Activated CD8-positive, alpha-beta T cell treated with anti-CD3 and anti-CD28 coated beads, Interleukin-2, amount 10 ng/mL, durations not matched to agents 7 days and 5 days (primary cell): ENCODE measurements around the gene SETD5. TPM values are rescaled to one million over a fixed set of nuclear protein-coding genes. Genes with fewer than 3 reads are reported as not detected.

ENCODE experiments used
- ATAC-seq: fragments of 150-1000 bp; cut with Tn5 transposase; one replicate; pipeline ENCODE4 v1.10.0; 2021; ENCODE audit warnings: moderate library complexity
- CTCF ChIA-PET: fragments of 350-600 bp; sonication (Branson Sonifier 250); formaldehyde crosslinking; loops from one replicate; lab custom pipeline; 2021; ENCODE audit warnings: antibody characterized with exemption; lab: Charles Lee
- POLR2A ChIA-PET: fragments of 350-600 bp; sonication (Branson Sonifier 250); formaldehyde crosslinking; loops from one replicate; lab custom pipeline; 2021; ENCODE audit warnings: antibody characterized with exemption; lab: Charles Lee
- DNase-seq: peaks from one replicate; pipeline ENCODE4 v3.0.0-alpha.2; 2020
- H3K27ac Mint-ChIP-seq: one replicate; pipeline ENCODE4 v1.8.0; 2021; ENCODE audit warnings: mild to moderate bottlenecking, mixed read lengths
- H3K27me3 Mint-ChIP-seq: one replicate; pipeline ENCODE4 v1.8.0; 2021; ENCODE audit warnings: low read depth, mixed read lengths
- H3K36me3 Mint-ChIP-seq: one replicate; pipeline ENCODE4 v1.8.0; 2021; ENCODE audit warnings: low read depth, mixed read lengths
- H3K4me1 Mint-ChIP-seq: one replicate; pipeline ENCODE4 v1.8.0; 2021; ENCODE audit warnings: low read depth, mixed read lengths
- H3K4me3 Mint-ChIP-seq: one replicate; pipeline ENCODE4 v1.8.0; 2021; ENCODE audit warnings: mild to moderate bottlenecking, mixed read lengths
- H3K9me3 Mint-ChIP-seq: one replicate; pipeline ENCODE4 v1.8.0; 2022; ENCODE audit warnings: mixed read lengths; ENCODE audit not compliant: insufficient read depth
- total RNA-seq, 2 experiments: library from RNA; stranded (reverse); gene quantifications; one replicate each; pipeline ENCODE4 v1.2.3, GENCODE V29; 2021

SETD5 gene
- total RNA-seq, 2 experiments from 2014 or later, result 122 to 126 TPM

DNA sequence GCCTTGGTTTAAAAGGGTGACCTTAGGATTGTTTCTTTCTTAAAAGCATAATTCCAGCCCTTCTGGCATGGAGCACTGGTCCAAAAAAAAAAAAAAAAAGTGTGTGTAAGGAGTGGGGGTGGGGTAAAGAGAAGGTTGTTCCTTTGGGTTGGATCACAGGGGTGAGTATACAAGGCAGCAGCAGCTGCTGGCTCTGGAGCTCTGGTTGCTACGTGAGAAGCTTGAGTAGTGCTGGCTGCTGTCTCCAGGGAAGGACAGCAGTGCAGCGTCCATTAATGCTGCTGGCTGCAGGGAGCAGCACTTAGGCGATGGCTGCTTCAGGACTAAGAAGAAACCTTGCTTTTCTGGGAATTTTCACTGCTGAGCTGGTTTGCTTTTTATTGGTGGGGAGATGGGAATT lies 2.3 kb downstream of the SETD5 start:
- peak; percentile 28 for DNase-seq
- ChIA-PET CTCF (interaction anchor here (0.8 to 1.9 kb wide), 6 partner anchors 18 to 53 kb away, joined by 3 to 11 read pairs (median 3); partner anchors contain the start of gene THUMPD3), POLR2A (interaction anchor here (0.8 to 1.5 kb wide), 5 partner anchors 17 to 249 kb away, joined by 3 to 14 read pairs (median 3); partner anchors contain the start of genes MTMR14 and THUMPD3)
- H3K4me1 Mint-ChIP-seq, result peaks cover 64% of the 10 kb centered on the region
- peak overlapping the region; percentile 98 for H3K4me3 Mint-ChIP-seq
- peak overlapping the region; percentile 56 for H3K27ac Mint-ChIP-seq
- H3K36me3 Mint-ChIP-seq, result peaks cover 30% of the 10 kb centered on the region
- no peak for ATAC-seq
- no peaks in the 10 kb centered on the region for H3K9me3 Mint-ChIP-seq
- no peaks in the 10 kb centered on the region for H3K27me3 Mint-ChIP-seq

DNA sequence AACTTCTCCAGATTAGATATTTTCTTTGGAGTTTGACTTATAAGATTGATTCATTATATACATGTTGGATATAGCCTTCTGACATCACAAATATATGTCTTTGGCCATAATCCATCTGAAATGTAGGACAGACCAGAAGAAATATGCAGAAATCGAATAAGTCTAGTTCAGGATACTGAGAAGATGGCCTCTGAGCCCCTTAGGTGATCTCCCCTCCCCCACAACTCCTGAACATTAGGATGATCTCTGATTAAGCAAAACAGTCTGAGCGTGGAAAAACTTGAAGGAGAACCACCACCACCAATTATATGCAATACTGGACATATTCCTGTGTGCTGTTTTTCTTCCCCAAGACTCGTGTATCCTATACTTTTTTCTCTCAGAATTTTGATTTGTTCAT lies 3.2 kb downstream of the SETD5 start:
- H3K9me3 Mint-ChIP-seq, result no peaks in the 10 kb centered on the region
- no peaks in the 10 kb centered on the region for H3K27me3 Mint-ChIP-seq
- no peak overlapping the region for H3K27ac Mint-ChIP-seq
- peaks cover 63% of the 10 kb centered on the region for H3K4me1 Mint-ChIP-seq
- ChIA-PET POLR2A (no interaction called here), CTCF (no interaction called here)
- peak overlapping the region; percentile 46 for H3K4me3 Mint-ChIP-seq
- DNase-seq (no peak), ATAC-seq (no peak)
- peaks cover 24% of the 10 kb centered on the region for H3K36me3 Mint-ChIP-seq

DNA sequence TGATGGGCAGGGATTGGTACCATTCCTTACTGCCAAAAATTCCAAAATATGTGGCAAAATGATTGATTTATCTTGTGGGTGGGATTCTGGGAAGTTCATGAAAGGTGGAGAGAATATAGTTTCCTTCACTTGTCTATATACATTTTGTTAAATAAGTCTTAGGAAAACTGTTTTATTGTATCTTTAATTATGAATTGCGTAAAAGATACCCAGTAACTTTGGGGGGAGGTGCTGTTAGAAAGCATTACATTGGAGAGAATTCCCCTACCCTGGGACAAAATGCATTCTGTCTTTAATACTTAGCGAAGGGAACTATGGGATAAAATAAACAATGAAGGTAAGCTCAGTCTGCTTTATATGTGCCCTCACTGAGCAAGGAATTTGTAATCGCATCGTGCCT lies 4.6 kb downstream of the SETD5 start:
- ATAC-seq (no peak), DNase-seq (no peak)
- H3K27me3 Mint-ChIP-seq, result no peaks in the 10 kb centered on the region
- H3K4me3 Mint-ChIP-seq, result no peak overlapping the region
- ChIA-PET POLR2A (no interaction called here), CTCF (interaction anchor here (0.8 to 3.2 kb wide), 2 partner anchors 15 to 49 kb away, joined by 3 to 11 read pairs; no protein-coding TSS in a partner anchor)
- H3K9me3 Mint-ChIP-seq, result no peaks in the 10 kb centered on the region
- H3K36me3 Mint-ChIP-seq, result peaks cover 24% of the 10 kb centered on the region
- H3K4me1 Mint-ChIP-seq, result peaks cover 64% of the 10 kb centered on the region
- H3K27ac Mint-ChIP-seq, result no peak overlapping the region

DNA sequence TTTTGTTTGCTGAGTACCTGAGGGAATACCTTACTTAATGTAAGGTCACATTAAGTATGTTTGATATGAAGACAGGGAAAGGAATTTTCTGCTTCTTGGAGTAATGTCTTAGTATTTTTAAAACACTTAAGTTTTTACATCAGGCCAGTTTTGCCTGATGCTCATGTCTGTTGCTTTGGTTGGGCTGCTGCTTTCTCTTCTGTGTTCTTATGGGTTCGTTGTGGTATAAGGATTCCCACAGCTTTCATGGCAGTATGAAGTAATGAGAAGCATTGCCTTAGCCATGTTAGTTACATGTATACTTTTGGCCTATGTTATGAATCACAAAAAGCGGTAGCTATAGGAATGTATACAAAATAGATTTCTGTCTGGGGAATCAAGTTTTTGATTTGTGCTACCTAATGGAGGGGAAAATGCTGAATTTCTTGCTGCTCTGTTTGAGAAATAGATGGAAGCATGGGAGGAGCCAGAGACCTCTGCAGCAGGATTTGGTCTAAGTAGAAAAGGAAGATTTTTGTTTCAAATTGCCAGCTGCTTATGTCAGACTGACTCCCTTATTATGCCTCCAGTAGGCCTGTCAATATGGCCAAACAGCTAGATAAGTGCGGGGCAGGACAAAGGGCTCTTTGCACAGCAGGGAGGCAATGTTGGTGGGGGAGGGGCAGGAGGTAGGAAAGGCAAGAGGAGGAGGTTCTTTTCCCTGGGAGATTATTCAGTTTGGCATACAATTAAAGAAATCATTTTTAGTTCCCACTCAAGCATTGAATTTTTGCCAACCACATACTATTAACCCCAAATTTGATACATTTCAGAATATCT lies 5.2 kb downstream of the SETD5 start:
- ChIA-PET CTCF (interaction anchor here (0.8 to 3.2 kb wide), 3 partner anchors 14 to 324 kb away, joined by 3 to 11 read pairs (median 3); no protein-coding TSS in a partner anchor), POLR2A (interaction anchor here (0.6 kb wide), 2 partner anchors 13 to 17 kb away, joined by 3 read pairs; no protein-coding TSS in a partner anchor)
- ATAC-seq (no peak), DNase-seq (no peak)
- H3K9me3 Mint-ChIP-seq, result no peaks in the 10 kb centered on the region
- no peak overlapping the region for H3K4me3 Mint-ChIP-seq
- no peaks in the 10 kb centered on the region for H3K27me3 Mint-ChIP-seq
- peaks cover 65% of the 10 kb centered on the region for H3K4me1 Mint-ChIP-seq
- H3K36me3 Mint-ChIP-seq, result peaks cover 28% of the 10 kb centered on the region
- no peak overlapping the region for H3K27ac Mint-ChIP-seq

DNA sequence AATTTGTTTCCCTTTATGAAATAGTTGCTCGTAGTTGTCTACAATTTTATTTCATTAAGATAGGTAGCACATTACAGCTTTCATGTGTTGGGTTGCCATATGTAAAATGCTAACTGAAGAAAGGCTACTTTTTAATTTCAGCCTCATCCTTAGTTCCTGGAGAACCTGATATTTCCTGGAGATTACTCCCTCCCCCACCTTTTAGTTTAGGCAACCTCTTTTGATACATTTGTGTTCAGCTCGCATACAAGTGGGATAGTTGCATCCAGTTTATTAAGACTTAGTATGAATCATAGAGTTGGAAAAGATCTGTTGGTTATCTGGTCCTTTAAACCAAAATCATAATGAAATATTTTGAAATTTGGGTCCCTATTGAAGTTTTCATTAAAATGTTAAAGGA lies 6.0 kb downstream of the SETD5 start:
- H3K36me3 Mint-ChIP-seq, result peaks cover 25% of the 10 kb centered on the region
- ATAC-seq (no peak), DNase-seq (no peak)
- H3K4me3 Mint-ChIP-seq, result no peak overlapping the region
- peaks cover 68% of the 10 kb centered on the region for H3K4me1 Mint-ChIP-seq
- CTCF ChIA-PET, result interaction anchor here (0.8 to 3.2 kb wide), 4 partner anchors 13 to 323 kb away, joined by 3 to 11 read pairs (median 4); no protein-coding TSS in a partner anchor
- no peak overlapping the region for H3K27ac Mint-ChIP-seq
- no peaks in the 10 kb centered on the region for H3K9me3 Mint-ChIP-seq
- H3K27me3 Mint-ChIP-seq, result no peaks in the 10 kb centered on the region
- POLR2A ChIA-PET, result interaction anchor here (0.6 kb wide), 1 partner anchor 12 kb away, joined by 3 read pairs; no protein-coding TSS in a partner anchor

DNA sequence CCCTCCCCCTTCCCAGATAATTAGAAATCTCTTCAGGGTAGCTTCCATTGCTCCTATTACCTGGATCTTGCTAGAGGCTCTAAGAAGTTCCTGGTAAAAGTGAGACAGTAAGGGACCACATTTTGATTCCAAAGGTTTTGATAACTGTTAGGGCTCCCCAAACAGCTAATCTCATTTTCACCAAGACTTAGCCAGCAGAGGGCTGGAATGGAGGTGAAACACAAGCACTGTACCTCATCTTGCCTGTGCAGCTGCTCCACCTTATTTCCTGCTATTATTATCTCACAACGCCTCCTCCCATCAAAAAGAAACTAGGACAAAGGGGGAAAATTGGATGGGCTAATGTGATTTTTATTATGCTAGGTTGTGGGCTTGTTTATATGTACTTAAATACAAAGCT lies 7.3 kb downstream of the SETD5 start:
- peaks cover 7% of the 10 kb centered on the region for H3K9me3 Mint-ChIP-seq
- DNase-seq (no peak), ATAC-seq (peak; percentile 60)
- POLR2A ChIA-PET, result interaction anchor here (1.9 kb wide), 1 partner anchor 9 kb away, joined by 12 read pairs; no protein-coding TSS in a partner anchor
- H3K27ac Mint-ChIP-seq, result no peak overlapping the region
- no peaks in the 10 kb centered on the region for H3K27me3 Mint-ChIP-seq
- peaks cover 66% of the 10 kb centered on the region for H3K4me1 Mint-ChIP-seq
- H3K4me3 Mint-ChIP-seq, result no peak overlapping the region
- CTCF ChIA-PET, result interaction anchor here (0.8 to 3.2 kb wide), 10 partner anchors 9 to 859 kb away, joined by 3 to 11 read pairs (median 4); no protein-coding TSS in a partner anchor
- H3K36me3 Mint-ChIP-seq, result peaks cover 28% of the 10 kb centered on the region

DNA sequence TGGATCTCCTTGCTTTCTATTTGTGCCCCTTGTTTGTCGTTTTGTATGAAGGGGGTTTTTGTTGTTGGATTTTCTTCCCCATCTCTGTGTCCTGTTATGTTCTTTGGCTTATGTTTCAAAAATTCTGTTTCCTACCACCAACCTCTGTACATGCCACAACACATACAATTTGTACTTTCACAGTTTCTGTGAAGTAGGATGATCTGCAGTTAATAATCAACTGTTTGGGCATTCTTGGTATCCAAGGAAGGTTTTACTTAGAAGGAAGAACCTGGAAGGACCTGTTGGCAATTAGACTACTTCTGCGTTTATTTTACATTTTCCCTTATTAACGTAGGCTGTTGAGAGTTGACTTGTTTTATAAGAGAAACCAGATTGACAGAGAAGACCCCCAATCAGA lies 8.3 kb downstream of the SETD5 start:
- ChIA-PET CTCF (interaction anchor here (1.5 to 2.0 kb wide), 4 partner anchors 10 to 858 kb away, joined by 3 to 10 read pairs (median 6); no protein-coding TSS in a partner anchor), POLR2A (interaction anchor here (1.9 kb wide), 1 partner anchor 10 kb away, joined by 12 read pairs; no protein-coding TSS in a partner anchor)
- no peak overlapping the region for H3K27ac Mint-ChIP-seq
- no peak overlapping the region for H3K4me3 Mint-ChIP-seq
- peaks cover 62% of the 10 kb centered on the region for H3K4me1 Mint-ChIP-seq
- DNase-seq (no peak), ATAC-seq (no peak)
- H3K9me3 Mint-ChIP-seq, result peaks cover 8% of the 10 kb centered on the region
- H3K36me3 Mint-ChIP-seq, result peaks cover 33% of the 10 kb centered on the region
- H3K27me3 Mint-ChIP-seq, result no peaks in the 10 kb centered on the region

DNA sequence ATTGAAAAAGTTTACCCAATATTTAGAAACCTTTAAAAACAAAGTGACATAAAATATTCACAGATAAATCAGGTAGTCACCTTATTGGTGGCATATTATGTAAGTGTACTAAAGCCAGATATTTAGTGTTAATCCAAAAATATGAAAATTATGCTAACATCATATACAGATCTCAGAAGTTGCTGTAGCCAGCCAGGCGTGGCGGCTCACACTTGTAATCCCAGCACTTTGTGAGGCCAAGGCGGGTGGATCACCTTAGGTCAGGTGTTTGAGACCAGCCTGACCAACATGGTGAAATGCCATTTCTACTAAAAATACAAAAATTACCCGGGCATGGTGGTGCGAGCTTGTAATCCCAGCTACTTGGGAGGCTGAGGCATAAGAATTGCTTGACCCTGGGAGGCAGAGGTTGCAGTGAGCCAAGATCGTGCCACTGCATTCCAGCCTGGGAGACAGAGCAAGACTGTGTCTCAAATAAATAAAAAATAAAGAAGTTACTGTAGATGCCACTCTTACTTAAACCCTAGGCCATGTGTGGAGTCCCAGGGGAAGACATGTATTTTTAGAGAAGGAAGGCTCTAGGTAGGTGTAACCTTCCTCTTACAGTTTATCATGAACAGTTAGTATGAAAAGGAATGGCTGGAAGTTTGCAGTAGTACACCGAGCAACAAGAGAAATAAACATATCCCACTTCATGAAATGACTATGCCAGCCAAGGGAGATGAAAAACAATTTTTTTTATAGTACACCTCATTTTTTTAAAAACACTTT lies 9.6 kb downstream of the SETD5 start:
- Mint-ChIP-seq H3K27ac (no peak overlapping the region), H3K4me1 (peaks cover 52% of the 10 kb centered on the region), H3K36me3 (peaks cover 32% of the 10 kb centered on the region), H3K27me3 (no peaks in the 10 kb centered on the region), H3K4me3 (no peak overlapping the region), H3K9me3 (peaks cover 8% of the 10 kb centered on the region)
- POLR2A ChIA-PET, result no interaction called here
- DNase-seq (no peak), ATAC-seq (no peak)
- CTCF ChIA-PET, result no interaction called here

DNA sequence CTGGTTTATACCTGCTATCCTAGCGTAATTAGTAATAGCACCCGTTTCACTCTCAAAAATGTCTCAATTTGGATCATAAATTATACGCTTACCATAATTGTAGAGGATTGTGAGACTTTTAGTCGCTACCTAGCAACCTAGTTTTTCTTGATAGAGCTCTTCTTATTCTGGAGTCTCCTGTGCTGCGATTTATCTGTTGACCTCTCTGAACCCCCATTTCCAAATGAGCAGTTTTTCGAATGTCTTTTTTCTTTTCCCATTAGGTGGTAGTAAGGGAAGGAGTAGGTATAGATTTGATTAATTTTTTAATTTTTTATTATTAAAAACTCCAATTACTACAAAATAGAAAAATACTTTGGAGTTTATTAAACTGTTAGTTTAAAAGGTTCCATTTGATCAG lies 10.6 kb downstream of the SETD5 start:
- H3K9me3 Mint-ChIP-seq, result peaks cover 9% of the 10 kb centered on the region
- H3K4me1 Mint-ChIP-seq, result peaks cover 47% of the 10 kb centered on the region
- POLR2A ChIA-PET, result interaction anchor here (0.7 kb wide), 1 partner anchor 11 kb away, joined by 3 read pairs; no protein-coding TSS in a partner anchor
- peaks cover 32% of the 10 kb centered on the region for H3K36me3 Mint-ChIP-seq
- no peak for ATAC-seq
- no peak for DNase-seq
- no peaks in the 10 kb centered on the region for H3K27me3 Mint-ChIP-seq
- no peak overlapping the region for H3K4me3 Mint-ChIP-seq
- no peak overlapping the region for H3K27ac Mint-ChIP-seq
- CTCF ChIA-PET, result interaction anchor here (0.7 kb wide), 1 partner anchor 30 kb away, joined by 4 read pairs; no protein-coding TSS in a partner anchor

DNA sequence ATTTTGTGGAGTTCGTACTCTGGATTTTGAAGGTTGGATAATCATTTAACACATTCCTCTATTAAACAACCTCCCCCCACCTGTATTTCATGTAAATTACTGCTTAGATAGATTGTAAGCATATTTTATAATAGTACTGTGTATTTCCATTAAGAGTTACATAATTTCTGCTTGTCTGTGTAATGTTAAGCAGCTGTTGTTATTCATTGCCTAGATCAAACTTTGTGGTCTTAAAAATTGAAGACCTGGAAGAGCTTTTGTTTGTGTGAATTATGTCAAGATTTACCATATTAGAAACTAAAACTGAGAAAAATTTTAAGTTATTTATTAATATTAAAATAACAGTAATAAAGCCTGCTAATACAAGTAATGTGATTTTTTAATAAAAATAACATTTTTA lies 11.1 kb downstream of the SETD5 start:
- Mint-ChIP-seq H3K9me3 (peaks cover 13% of the 10 kb centered on the region), H3K27me3 (no peaks in the 10 kb centered on the region), H3K4me1 (peaks cover 44% of the 10 kb centered on the region), H3K4me3 (no peak overlapping the region), H3K27ac (no peak overlapping the region), H3K36me3 (peaks cover 35% of the 10 kb centered on the region)
- ATAC-seq (no peak), DNase-seq (no peak)
- ChIA-PET POLR2A (interaction anchor here (0.5 kb wide), 1 partner anchor 28 kb away, joined by 4 read pairs; no protein-coding TSS in a partner anchor), CTCF (interaction anchor here (0.7 kb wide), 1 partner anchor 29 kb away, joined by 4 read pairs; no protein-coding TSS in a partner anchor)
